ENCODE data around the gene PASK.

PASK gene

GRCh38 chr2:241185961-241186360, 36.7 kb upstream of the PASK start:
- Histone ChIP-seq H3K4me1 (ENCODE audit: insufficient read depth, poor library complexity, severe bottlenecking) (no peaks in the 10 kb centered on the region), H3K4me3 (ENCODE audit: severe bottlenecking) (no peak overlapping the region), H3K27me3 (ENCODE audit: insufficient read depth, poor library complexity, severe bottlenecking) (no peaks in the 10 kb centered on the region), H3K9me3 (ENCODE audit: severe bottlenecking) (no peaks in the 10 kb centered on the region), H3K27ac (ENCODE audit: poor library complexity, severe bottlenecking) (no peak overlapping the region), H3K36me3 (ENCODE audit: low read depth) (no peaks in the 10 kb centered on the region)
- no peak for TF ChIP-seq CTCF (IDR thresholded peaks at IDR 0.05; ENCODE audit: poor library complexity, severe bottlenecking)
- DNase-seq (ENCODE audit: low spot score) (no peak), ATAC-seq (ENCODE audit: low read depth) (no peak)

GRCh38 chr2:241184901-241185300, 35.6 kb upstream of the PASK start:
- DNase-seq (ENCODE audit: low spot score) = no peak
- H3K4me3 ChIP-seq (ENCODE audit: severe bottlenecking) = no peak overlapping the region
- no peaks in the 10 kb centered on the region for H3K9me3 ChIP-seq (ENCODE audit: severe bottlenecking)
- H3K27ac ChIP-seq (ENCODE audit: poor library complexity, severe bottlenecking) = no peak overlapping the region
- no peaks in the 10 kb centered on the region for H3K36me3 ChIP-seq (ENCODE audit: low read depth)
- H3K4me1 ChIP-seq (ENCODE audit: insufficient read depth, poor library complexity, severe bottlenecking) = no peaks in the 10 kb centered on the region
- no peaks in the 10 kb centered on the region for H3K27me3 ChIP-seq (ENCODE audit: insufficient read depth, poor library complexity, severe bottlenecking)
- no peak for ATAC-seq (ENCODE audit: low read depth)
- no peak for TF ChIP-seq CTCF (IDR thresholded peaks at IDR 0.05; ENCODE audit: poor library complexity, severe bottlenecking)

- H3K4me1 ChIP-seq (ENCODE audit: insufficient read depth, poor library complexity, severe bottlenecking) = no peaks in the 10 kb centered on the region
- no peak overlapping the region for H3K27ac ChIP-seq (ENCODE audit: poor library complexity, severe bottlenecking)
- H3K36me3 ChIP-seq (ENCODE audit: low read depth) = no peaks in the 10 kb centered on the region
- no peak overlapping the region for H3K4me3 ChIP-seq (ENCODE audit: severe bottlenecking)
- H3K27me3 ChIP-seq (ENCODE audit: insufficient read depth, poor library complexity, severe bottlenecking) = no peaks in the 10 kb centered on the region
- TF ChIP-seq CTCF (IDR thresholded peaks at IDR 0.05; ENCODE audit: poor library complexity, severe bottlenecking) = no peak
- H3K9me3 ChIP-seq (ENCODE audit: severe bottlenecking) = no peaks in the 10 kb centered on the region
- ATAC-seq (ENCODE audit: low read depth) (no peak), DNase-seq (ENCODE audit: low spot score) (no peak)
These were observed 33.9 kb upstream of the PASK start for GRCh38 chr2:241183221-241183620.

- Histone ChIP-seq H3K4me3 (ENCODE audit: severe bottlenecking) (no peak overlapping the region), H3K27me3 (ENCODE audit: insufficient read depth, poor library complexity, severe bottlenecking) (no peaks in the 10 kb centered on the region), H3K4me1 (ENCODE audit: insufficient read depth, poor library complexity, severe bottlenecking) (no peaks in the 10 kb centered on the region), H3K27ac (ENCODE audit: poor library complexity, severe bottlenecking) (no peak overlapping the region), H3K9me3 (ENCODE audit: severe bottlenecking) (no peaks in the 10 kb centered on the region), H3K36me3 (ENCODE audit: low read depth) (no peaks in the 10 kb centered on the region)
- ATAC-seq (ENCODE audit: low read depth) = no peak
- no peak for DNase-seq (ENCODE audit: low spot score)
- TF ChIP-seq CTCF (IDR thresholded peaks at IDR 0.05; ENCODE audit: poor library complexity, severe bottlenecking) = no peak
These were observed 33.4 kb upstream of the PASK start for GRCh38 chr2:241182531-241183133.

GRCh38 chr2:241182126-241182525, 32.9 kb upstream of the PASK start:
- Histone ChIP-seq H3K27ac (ENCODE audit: poor library complexity, severe bottlenecking) (no peak overlapping the region), H3K9me3 (ENCODE audit: severe bottlenecking) (no peaks in the 10 kb centered on the region), H3K4me3 (ENCODE audit: severe bottlenecking) (no peak overlapping the region), H3K4me1 (ENCODE audit: insufficient read depth, poor library complexity, severe bottlenecking) (no peaks in the 10 kb centered on the region), H3K27me3 (ENCODE audit: insufficient read depth, poor library complexity, severe bottlenecking) (no peaks in the 10 kb centered on the region), H3K36me3 (ENCODE audit: low read depth) (no peaks in the 10 kb centered on the region)
- no peak for ATAC-seq (ENCODE audit: low read depth)
- no peak for TF ChIP-seq CTCF (IDR thresholded peaks at IDR 0.05; ENCODE audit: poor library complexity, severe bottlenecking)
- no peak for DNase-seq (ENCODE audit: low spot score)
